Astrocyte (in vitro differentiated cells and primary cell): ENCODE results near the gene SLC25A21. TPM values are rescaled to one million over a fixed set of nuclear protein-coding genes. Genes with fewer than 3 reads are reported as not detected.
A peak's percentile ranks its signal among the peaks of the same experiment; 100 is the strongest.
"Not testable (repeated sequence)": the region's sequence is repeated elsewhere in the genome, so short reads cannot be mapped to it uniquely, and the experiment has no call there.

Experiments used
- DNase-seq: peaks from one replicate; pipeline ENCODE4 v3.0.0-alpha.2; 2010; ENCODE audit warnings: low read depth
- FAIRE-seq: peaks from 2 replicates; lab custom pipeline; 2011; peaks lifted over from hg19 to GRCh38; lab: Jason Lieb, UNC
- H2AFZ ChIP-seq: 2 replicates; pipeline ENCODE4 v1.6.0; 2012; ENCODE audit warnings: low read depth, low read length, inconsistent platforms
- H3K27ac ChIP-seq: 2 replicates; pipeline ENCODE4 v1.5.1; 2011; ENCODE audit warnings: low read depth, low read length, inconsistent platforms
- H3K27me3 ChIP-seq: 2 replicates; pipeline ENCODE4 v1.6.0; 2011; ENCODE audit warnings: low read length, inconsistent platforms; ENCODE audit not compliant: insufficient read depth
- H3K36me3 ChIP-seq: 2 replicates; pipeline ENCODE4 v1.5.1; 2011; ENCODE audit warnings: low read length, inconsistent platforms; ENCODE audit not compliant: insufficient read depth
- H3K4me1 ChIP-seq: 2 replicates; pipeline ENCODE4 v1.5.1; 2011; ENCODE audit warnings: low read length, inconsistent platforms; ENCODE audit not compliant: insufficient read depth
- H3K4me2 ChIP-seq: 2 replicates; pipeline ENCODE4 v1.6.0; 2012; ENCODE audit warnings: low read length, inconsistent platforms
- H3K4me3 ChIP-seq: 2 replicates; pipeline ENCODE4 v1.5.1; 2011; ENCODE audit warnings: low read depth, mild to moderate bottlenecking, low read length, inconsistent platforms; ENCODE audit not compliant: insufficient read depth
- H3K79me2 ChIP-seq: 2 replicates; pipeline ENCODE4 v1.6.0; 2012; ENCODE audit warnings: mild to moderate bottlenecking, low read length, inconsistent platforms; ENCODE audit not compliant: insufficient read depth
- H3K9ac ChIP-seq: 2 replicates; pipeline ENCODE4 v1.6.0; 2012; ENCODE audit warnings: mild to moderate bottlenecking, low read length, inconsistent platforms
- H3K9me3 ChIP-seq: 2 replicates; pipeline ENCODE4 v1.5.1; 2012; ENCODE audit warnings: low read depth, mild to moderate bottlenecking, low read length, inconsistent platforms; ENCODE audit not compliant: insufficient read depth
- H4K20me1 ChIP-seq: 2 replicates; pipeline ENCODE4 v1.6.0; 2012; ENCODE audit warnings: low read length, inconsistent platforms; ENCODE audit not compliant: insufficient read depth
- H3K27ac Mint-ChIP-seq: one replicate; pipeline ENCODE4 v1.8.0; 2021; ENCODE audit warnings: mild to moderate bottlenecking, mixed read lengths; ENCODE audit not compliant: unreplicated experiment
- H3K27me3 Mint-ChIP-seq: one replicate; pipeline ENCODE4 v1.8.0; 2021; ENCODE audit warnings: low read depth, mixed read lengths; ENCODE audit not compliant: unreplicated experiment
- H3K36me3 Mint-ChIP-seq: one replicate; pipeline ENCODE4 v1.8.0; 2021; ENCODE audit warnings: low read depth, mixed read lengths; ENCODE audit not compliant: unreplicated experiment
- H3K4me1 Mint-ChIP-seq: one replicate; pipeline ENCODE4 v1.8.0; 2021; ENCODE audit warnings: low read depth, mixed read lengths; ENCODE audit not compliant: unreplicated experiment
- H3K4me3 Mint-ChIP-seq: one replicate; pipeline ENCODE4 v1.8.0; 2021; ENCODE audit warnings: mild to moderate bottlenecking, moderate library complexity, mixed read lengths; ENCODE audit not compliant: unreplicated experiment
- H3K9me3 Mint-ChIP-seq: one replicate; pipeline ENCODE4 v1.8.0; 2021; ENCODE audit warnings: mild to moderate bottlenecking, mixed read lengths; ENCODE audit not compliant: unreplicated experiment
- CTCF ChIP-seq: IDR thresholded peaks from 2 replicates; pipeline ENCODE4 v1.5.1; 2011; ENCODE audit warnings: low read depth, mild to moderate bottlenecking, inconsistent platforms, low read length, moderate library complexity; ENCODE audit not compliant: insufficient read depth
- EZH2 ChIP-seq: IDR thresholded peaks from 2 replicates; pipeline ENCODE4 v1.6.1; 2012; ENCODE audit warnings: mild to moderate bottlenecking, low read length, inconsistent platforms; ENCODE audit not compliant: insufficient read depth
- total RNA-seq: library from RNA; stranded (reverse); gene quantifications from 2 replicates; pipeline ENCODE4 v1.2.1, GENCODE V29; 2021

SLC25A21 gene
- total RNA-seq, 1 donor from 2014 or later = 1.5 TPM

- Mint-ChIP-seq H3K36me3 (no peaks in the 10 kb centered on the region), H3K27me3 (no peaks in the 10 kb centered on the region), H3K27ac (no peak overlapping the region), H3K4me3 (no peak overlapping the region), H3K4me1 (peaks cover 10% of the 10 kb centered on the region), H3K9me3 (no peaks in the 10 kb centered on the region)
- no peak overlapping the region for H2AFZ ChIP-seq
- no peak for TF ChIP-seq CTCF
- no peak for TF ChIP-seq EZH2
- no peaks in the 10 kb centered on the region for H3K27me3 ChIP-seq
- DNase-seq (no peak), FAIRE-seq (no peak)
- H4K20me1 ChIP-seq = no peaks in the 10 kb centered on the region
- no peak overlapping the region for H3K9ac ChIP-seq
- no peak overlapping the region for H3K4me3 ChIP-seq
- no peaks in the 10 kb centered on the region for H3K9me3 ChIP-seq
- no peak overlapping the region for H3K4me2 ChIP-seq
- no peaks in the 10 kb centered on the region for H3K36me3 ChIP-seq
- no peak overlapping the region for H3K27ac ChIP-seq
- H3K4me1 ChIP-seq = no peaks in the 10 kb centered on the region
- no peaks in the 10 kb centered on the region for H3K79me2 ChIP-seq
Measured at GRCh38 chr14:37081856-37082255, 90.5 kb downstream of the SLC25A21 start.

- peak; percentile 51 for DNase-seq
- Histone ChIP-seq H3K27me3 (no peaks in the 10 kb centered on the region), H3K4me2 (no peak overlapping the region), H3K9me3 (no peaks in the 10 kb centered on the region), H3K36me3 (no peaks in the 10 kb centered on the region), H4K20me1 (no peaks in the 10 kb centered on the region), H3K27ac (no peak overlapping the region), H3K4me1 (no peaks in the 10 kb centered on the region), H3K9ac (no peak overlapping the region), H2AFZ (no peak overlapping the region), H3K79me2 (no peaks in the 10 kb centered on the region), H3K4me3 (no peak overlapping the region)
- Mint-ChIP-seq H3K27me3 (no peaks in the 10 kb centered on the region), H3K27ac (no peak overlapping the region), H3K4me1 (peaks cover 10% of the 10 kb centered on the region), H3K36me3 (no peaks in the 10 kb centered on the region), H3K9me3 (no peaks in the 10 kb centered on the region), H3K4me3 (no peak overlapping the region)
- no peak for TF ChIP-seq EZH2
- no peak for TF ChIP-seq CTCF
- no peak for FAIRE-seq
Measured at GRCh38 chr14:37081218-37081617, 91.2 kb downstream of the SLC25A21 start.

- Histone ChIP-seq H3K79me2 (no peaks in the 10 kb centered on the region), H3K4me1 (no peaks in the 10 kb centered on the region), H3K4me2 (no peak overlapping the region), H3K27ac (no peak overlapping the region), H4K20me1 (no peaks in the 10 kb centered on the region), H3K27me3 (no peaks in the 10 kb centered on the region), H3K9me3 (no peaks in the 10 kb centered on the region), H3K9ac (no peak overlapping the region), H2AFZ (no peak overlapping the region), H3K4me3 (no peak overlapping the region), H3K36me3 (no peaks in the 10 kb centered on the region)
- Mint-ChIP-seq H3K27me3 (no peaks in the 10 kb centered on the region), H3K4me3 (no peak overlapping the region), H3K27ac (peak overlapping the region; percentile 3), H3K9me3 (no peaks in the 10 kb centered on the region), H3K4me1 (peaks cover 10% of the 10 kb centered on the region), H3K36me3 (no peaks in the 10 kb centered on the region)
- DNase-seq = peak; percentile 88
- FAIRE-seq = no peak
- TF ChIP-seq CTCF (no peak), EZH2 (no peak)
Measured at GRCh38 chr14:37078131-37078530, 94.3 kb downstream of the SLC25A21 start.

- H3K9me3 ChIP-seq, H3K9ac ChIP-seq, H3K27ac ChIP-seq, H3K36me3 Mint-ChIP-seq, H2AFZ ChIP-seq, H3K79me2 ChIP-seq, H3K4me2 ChIP-seq, H3K36me3 ChIP-seq, FAIRE-seq, H3K27ac Mint-ChIP-seq, H3K9me3 Mint-ChIP-seq, H3K4me1 ChIP-seq, H3K27me3 Mint-ChIP-seq, H3K4me3 Mint-ChIP-seq, H3K4me3 ChIP-seq, H4K20me1 ChIP-seq, H3K27me3 ChIP-seq: not testable (repeated sequence)
- DNase-seq = peak; percentile 33
- H3K4me1 Mint-ChIP-seq = peaks cover 20% of the 10 kb centered on the region
Measured at GRCh38 chr14:37074320-37074719, 98.1 kb downstream of the SLC25A21 start.
